ENCODE data around the gene PDE4C.

DNA sequence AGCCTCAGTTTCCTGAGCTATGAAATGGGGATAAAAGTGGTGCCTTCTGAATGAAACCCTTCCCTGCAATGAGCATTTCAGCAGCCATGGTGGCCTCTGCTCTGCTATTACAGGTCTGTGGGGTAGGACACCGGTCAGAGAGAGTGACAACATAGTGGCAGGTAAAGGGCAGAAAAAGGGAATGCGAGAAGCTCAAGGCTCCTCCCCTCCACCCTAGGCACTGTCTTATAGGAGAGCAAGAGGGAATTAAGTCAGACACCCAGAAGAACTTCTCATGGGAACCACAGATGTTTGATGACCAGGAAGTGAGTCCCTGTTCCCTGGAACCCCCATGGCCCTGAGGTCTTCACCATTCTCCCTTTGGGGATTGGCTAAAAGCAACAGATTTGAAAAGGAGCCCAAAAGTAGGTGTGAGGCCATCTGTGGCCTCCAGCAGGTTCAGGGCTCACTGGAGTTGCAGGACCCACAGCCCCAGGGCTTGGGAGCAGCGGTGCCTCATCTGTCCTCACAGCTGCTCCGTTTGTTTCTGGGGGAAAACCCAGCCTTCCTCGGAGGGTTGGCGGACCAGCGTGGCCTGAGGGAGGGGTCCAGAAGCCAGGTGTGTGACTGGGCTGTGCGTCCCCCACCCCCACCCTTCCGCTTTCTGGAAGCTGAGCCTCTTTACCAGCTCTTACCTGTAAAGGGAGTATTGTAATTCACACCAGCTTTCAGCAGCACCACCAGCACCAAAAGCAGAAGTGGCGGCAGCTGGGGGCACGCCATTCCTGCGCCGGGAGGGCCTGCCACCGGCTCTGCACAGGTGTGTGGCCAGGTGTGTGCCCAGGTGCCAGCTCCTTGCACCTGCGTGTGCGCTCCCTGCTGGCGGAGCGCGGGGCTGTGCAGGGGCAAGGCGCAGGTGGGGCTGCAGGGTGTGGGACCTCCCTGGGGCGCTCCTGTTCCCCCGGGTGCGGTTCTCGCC, 28.6 kb upstream of the PDE4C start:
- TF ChIP-seq, protein P1, sequence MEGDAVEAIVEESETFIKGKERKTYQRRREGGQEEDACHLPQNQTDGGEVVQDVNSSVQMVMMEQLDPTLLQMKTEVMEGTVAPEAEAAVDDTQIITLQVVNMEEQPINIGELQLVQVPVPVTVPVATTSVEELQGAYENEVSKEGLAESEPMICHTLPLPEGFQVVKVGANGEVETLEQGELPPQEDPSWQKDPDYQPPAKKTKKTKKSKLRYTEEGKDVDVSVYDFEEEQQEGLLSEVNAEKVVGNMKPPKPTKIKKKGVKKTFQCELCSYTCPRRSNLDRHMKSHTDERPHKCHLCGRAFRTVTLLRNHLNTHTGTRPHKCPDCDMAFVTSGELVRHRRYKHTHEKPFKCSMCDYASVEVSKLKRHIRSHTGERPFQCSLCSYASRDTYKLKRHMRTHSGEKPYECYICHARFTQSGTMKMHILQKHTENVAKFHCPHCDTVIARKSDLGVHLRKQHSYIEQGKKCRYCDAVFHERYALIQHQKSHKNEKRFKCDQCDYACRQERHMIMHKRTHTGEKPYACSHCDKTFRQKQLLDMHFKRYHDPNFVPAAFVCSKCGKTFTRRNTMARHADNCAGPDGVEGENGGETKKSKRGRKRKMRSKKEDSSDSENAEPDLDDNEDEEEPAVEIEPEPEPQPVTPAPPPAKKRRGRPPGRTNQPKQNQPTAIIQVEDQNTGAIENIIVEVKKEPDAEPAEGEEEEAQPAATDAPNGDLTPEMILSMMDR (conservative IDR thresholded peaks at IDR 0.05; ENCODE audit: low read depth, low read length), result peak; percentile 58
- no peak for TF ChIP-seq EZH2 (IDR thresholded peaks at IDR 0.05; ENCODE audit: low read length, unreplicated experiment)

Measured in PC-3 (cell line).